Fibroblast of mammary gland (primary cell): ENCODE results near the gene CMC2.

Experiments used
- DNase-seq: peaks from one replicate; pipeline ENCODE4 v3.0.0-alpha.2; 2010; ENCODE audit warnings: low read depth
- H3K4me3 ChIP-seq: 2 replicates; pipeline ENCODE4 v1.5.1; 2011; ENCODE audit warnings: low read depth, mild to moderate bottlenecking, low read length, moderate library complexity; ENCODE audit not compliant: control insufficient read depth
- CTCF ChIP-seq: conservative IDR thresholded peaks from 2 replicates; pipeline ENCODE4 v1.5.1; 2011; ENCODE audit warnings: low read depth, low read length, inconsistent platforms; ENCODE audit not compliant: control insufficient read depth, insufficient read depth

Gene CMC2

GRCh38 chr16:81003610-81004460 is 2.9 kb downstream of the CMC2 start:
- H3K4me3 ChIP-seq: peak overlapping the region; percentile 19
- no peak for TF ChIP-seq CTCF
- DNase-seq: peak; percentile 53

GRCh38 chr16:81003064-81003463 is 3.6 kb downstream of the CMC2 start:
- no peak for TF ChIP-seq CTCF
- H3K4me3 ChIP-seq: no peak overlapping the region
- DNase-seq: no peak

- TF ChIP-seq CTCF: no peak
- DNase-seq: no peak
- no peak overlapping the region for H3K4me3 ChIP-seq
Measured at GRCh38 chr16:81001330-81001729, 5.4 kb downstream of the CMC2 start.

GRCh38 chr16:81000873-81001272 is 5.8 kb downstream of the CMC2 start:
- no peak for TF ChIP-seq CTCF
- H3K4me3 ChIP-seq: no peak overlapping the region

GRCh38 chr16:80997964-80998620 is 8.6 kb downstream of the CMC2 start:
- no peak for TF ChIP-seq CTCF
- no peak for DNase-seq

More at GRCh38 chr16:81000873-81001272, 5.8 kb downstream of the CMC2 start:
- no peak for DNase-seq

GRCh38 chr16:80997139-80997798 is 9.4 kb downstream of the CMC2 start:
- no peak overlapping the region for H3K4me3 ChIP-seq
- TF ChIP-seq CTCF: no peak
- peak; percentile 11 for DNase-seq

More at GRCh38 chr16:80997964-80998620, 8.6 kb downstream of the CMC2 start:
- H3K4me3 ChIP-seq: no peak overlapping the region
